ENCODE data around the gene BAZ1A.

BAZ1A gene

DNA sequence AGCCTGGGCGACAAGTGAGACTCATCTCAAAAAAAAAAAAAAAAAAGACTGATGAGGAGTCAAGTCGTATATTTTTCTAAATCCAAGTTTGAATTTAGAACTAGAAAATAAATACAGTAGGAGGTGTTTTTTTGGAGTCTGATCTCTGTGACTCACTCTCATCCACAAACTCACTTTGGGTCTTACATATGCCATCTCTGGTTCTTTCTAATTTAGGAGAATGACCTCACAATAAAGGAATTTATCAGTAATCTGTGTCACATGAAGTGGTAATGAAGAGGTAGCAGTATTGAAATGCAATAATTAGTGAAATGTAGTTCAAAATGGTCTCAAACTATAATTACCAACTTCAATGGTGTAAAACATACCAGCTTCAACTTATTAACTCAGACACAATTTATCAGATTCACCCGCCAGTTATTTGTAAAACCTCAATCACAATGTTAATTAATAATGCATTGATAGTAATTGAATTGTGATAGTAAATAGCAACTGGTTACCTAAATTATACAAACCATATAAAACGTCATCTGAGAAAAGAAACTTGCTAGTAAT is 156.3 kb downstream of the BAZ1A start:
- DNase-seq (no peak), ATAC-seq (no peak)

DNA sequence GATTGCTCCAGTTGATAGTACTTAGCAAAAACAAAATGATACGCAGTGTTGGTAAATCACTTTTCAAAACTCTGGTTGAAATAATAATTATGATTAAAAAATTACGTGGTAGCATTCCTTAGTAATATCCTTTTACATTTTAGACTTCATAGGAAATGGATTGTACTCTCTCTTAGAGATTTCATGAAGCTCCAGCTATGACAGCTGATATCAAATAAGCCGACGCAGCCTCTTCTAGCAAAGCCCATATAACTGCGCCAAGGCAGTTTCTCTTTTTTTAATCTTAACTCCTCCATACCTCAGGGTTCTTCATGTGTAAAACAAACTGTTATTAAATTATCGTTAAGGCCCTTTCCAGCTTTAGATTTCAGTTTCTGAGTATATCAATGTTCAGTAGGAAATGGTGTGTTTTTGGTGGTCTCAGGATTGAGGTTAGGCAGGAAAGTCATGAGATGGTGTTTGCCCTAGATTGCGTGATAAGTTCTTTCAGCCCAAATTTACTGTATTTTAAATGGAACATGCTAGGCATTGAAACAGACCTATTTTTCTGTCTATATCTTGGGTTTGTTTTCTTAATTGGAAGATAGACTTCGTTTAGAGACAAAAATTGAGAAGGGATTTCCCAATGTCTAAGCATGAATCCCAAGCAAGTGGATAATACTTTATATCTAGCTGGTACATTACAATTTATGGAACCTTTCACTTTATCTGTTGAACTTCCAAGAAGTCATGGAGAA is 159.9 kb downstream of the BAZ1A start:
- DNase-seq (no peak), ATAC-seq (no peak)

DNA sequence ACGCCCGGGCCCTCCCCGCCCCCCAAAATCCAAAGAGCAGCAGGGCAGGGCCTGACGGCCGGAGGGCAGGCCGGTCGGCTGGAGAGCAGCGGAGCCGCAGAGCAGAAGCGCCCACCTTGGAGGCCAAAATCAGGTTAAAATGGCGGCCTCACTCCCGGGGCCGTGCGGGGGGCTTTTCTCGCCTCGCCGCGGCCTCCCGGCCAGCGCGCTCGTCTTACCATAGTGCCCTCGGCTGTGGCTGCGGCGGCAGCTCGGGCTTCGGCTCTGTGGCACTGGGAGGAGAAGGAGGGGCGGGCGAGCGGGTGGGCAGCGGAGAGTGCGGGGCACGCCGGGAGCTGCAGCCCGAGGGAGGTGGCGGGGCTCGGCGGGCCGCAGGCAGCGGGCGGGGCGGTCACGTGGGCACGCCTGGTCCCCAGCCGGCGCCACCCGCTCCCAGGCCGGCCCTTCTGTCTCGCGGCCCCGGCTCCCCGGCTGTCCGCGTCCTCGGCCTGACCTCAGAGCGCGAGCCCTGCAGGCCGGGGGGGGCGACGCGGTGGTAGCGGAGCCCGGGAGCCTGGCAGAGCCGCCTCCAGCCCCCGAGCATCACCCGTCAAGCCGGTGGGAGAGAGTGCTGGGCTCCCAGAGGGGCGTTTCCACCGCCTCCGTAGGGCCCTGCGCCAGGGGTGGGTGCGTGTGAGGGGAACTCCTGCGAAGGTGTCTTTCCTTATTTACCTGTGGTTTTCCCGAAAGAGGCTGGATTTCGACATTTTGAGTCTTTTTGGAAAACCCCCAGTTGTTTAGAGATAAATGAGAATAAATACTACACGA is 160.6 kb downstream of the BAZ1A start, which contains the start of gene CFL2:
TSS of gene CFL2 (minus strand) at position 274 of the 807 bp plus-strand sequence. CDS start at position 221, 53 bp downstream.
- DNase-seq (peak; percentile 75), ATAC-seq (peak; percentile 94)

DNA sequence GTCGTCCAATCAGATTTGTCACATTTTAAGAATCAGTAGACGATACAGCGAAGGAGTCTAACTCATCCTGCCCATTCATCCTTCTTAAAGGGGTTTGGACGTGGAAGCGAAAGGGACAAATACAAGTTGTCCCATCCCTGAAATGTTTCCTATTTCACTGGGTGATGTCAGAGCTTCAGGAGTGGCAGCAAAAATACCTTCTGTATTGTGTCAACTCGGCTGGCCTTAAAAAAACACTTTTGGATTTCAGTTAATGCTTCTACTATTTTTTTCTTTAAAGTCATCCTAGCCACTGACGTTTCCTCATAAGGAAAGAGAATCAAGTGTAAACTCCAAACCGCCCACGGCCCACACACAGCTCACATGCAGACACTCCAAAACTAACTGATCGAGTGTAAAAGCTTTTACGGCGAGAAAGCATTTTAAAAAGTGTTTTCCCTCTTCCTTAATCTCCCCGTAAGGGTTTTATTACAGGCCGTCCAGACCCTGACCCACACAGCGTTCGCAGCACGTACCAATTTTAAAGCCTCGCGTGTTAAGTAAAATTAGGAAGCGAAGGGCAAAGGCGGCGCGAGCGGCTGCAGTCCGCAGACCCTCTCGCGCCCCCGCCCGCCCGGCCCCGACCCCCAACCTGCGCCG is 161.4 kb downstream of the BAZ1A start:
- ATAC-seq (peak; percentile 3), DNase-seq (peak; percentile 37)

DNA sequence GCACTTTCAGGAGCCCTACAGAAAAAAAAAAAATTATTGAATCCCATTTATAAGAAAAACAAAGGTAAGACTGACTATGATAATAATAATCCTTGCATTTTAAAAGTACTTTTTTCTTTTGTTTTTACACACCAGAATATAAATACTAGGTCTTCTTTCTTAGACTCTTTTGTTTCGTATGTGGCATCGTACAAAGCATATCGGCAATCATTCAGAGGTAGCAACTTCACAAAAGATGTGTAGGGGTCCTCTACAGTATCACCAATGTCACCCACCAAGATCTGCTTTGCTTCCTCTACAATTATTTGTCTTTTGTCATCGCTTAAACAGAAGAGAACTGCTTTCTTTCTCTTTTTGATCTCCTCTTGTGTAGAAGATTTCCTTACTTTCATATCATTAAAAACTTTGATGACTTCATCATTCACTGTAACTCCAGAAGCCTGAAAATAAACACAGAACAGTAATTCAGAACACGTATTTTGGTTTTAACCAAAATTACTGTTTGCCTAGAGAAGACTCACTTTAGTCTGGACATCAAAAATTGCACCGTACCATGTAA is 162.0 kb downstream of the BAZ1A start:
- ATAC-seq (no peak), DNase-seq (no peak)

DNA sequence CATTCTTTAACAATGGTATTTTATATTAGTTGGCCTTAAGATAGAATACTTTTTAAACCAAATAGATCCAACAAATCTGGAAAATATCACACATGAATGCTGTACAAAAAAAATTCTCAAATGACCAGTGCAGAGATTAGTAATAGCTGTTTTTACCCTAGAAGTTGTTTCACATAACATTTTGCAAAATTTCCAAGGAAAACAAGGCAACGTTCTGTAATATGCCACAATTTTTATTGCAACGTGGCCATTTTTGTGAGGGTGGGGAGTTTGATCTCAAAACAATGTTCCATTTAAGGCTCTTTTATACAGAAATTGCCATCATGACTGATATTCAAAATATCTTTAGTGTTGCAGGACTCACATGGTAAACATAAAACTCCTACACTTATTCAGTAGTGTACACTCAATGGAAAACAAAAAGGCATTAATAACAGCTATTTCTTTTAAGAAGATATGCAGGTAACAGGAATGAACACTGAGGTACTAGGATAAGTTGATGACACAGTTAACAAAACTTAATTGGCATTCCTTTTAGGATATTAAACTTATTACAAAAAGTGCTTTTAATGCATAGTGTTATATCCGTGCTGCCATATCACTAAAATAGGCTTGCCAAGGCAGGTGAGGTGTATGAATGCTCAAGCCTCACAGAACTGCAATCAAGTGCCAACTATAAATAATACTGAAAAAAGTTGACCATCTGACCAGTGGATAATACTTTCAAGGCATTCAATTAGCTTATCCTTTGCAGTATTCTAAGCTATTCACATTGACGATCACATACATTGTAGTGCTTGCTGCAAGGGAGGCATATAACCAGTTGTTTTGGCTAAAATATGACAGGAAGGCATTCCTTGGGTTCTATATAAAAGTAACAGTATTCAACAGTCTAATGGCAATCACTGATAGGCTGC is 163.1 kb downstream of the BAZ1A start:
- DNase-seq (no peak), ATAC-seq (no peak)

DNA sequence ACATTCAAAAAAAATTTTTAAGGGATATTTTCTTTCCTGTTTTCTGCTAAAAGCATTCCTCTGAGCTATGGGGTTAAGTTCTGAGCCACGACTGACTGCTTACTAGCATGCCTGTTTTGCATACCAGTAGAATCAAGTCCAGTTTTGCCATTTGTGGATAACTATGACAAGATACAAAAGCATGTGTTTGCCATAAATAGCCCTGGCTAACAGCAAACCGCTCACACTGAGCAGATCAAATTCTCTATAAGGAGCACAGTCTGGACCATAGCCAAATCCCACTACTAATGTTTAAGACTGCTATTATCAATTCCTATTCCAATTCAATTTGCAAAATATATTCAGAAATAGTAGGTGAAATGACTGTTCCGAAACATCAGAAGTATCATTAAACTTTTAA is 164.0 kb downstream of the BAZ1A start:
- ATAC-seq (no peak), DNase-seq (no peak)

DNA sequence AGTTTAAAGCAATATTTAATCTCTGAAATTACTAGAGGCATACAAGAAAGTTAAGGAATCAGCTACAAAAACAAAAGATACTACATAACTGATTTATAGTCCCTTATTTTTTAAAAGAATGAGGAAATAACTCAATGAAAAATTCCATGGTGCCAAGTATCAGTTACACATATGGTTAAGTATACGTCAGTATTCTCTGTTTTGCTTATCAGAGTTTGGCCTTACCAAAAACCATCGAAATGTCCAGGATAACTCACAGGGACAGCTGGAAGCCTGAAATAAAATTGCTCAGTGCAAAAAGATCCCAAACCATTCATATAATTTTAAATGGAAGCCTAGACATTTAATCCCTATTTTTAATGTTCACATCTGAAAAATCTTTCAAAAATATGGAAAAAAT is 164.4 kb downstream of the BAZ1A start:
- no peak for DNase-seq

DNA sequence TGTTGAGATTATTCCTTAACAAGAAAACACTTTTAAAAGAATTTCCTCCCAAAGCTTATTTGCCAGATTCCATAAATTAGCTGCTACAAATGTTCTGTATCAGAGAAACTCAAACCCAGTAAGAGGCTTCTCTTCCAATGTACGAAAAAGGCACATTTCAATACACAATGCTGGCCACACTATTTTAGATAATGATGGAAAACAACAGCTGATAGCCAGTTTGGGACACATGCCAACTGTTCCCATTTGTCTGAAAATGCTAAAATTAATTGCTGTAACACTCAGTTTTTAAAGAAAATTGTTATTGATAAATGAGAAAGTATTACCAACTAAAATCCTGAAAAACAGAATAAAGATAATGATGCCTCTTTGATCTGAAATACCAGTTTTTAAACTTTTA is 165.2 kb downstream of the BAZ1A start:
- ATAC-seq (no peak), DNase-seq (no peak)

More for the DNA sequence above, 164.4 kb downstream of the BAZ1A start:
- ATAC-seq = no peak

DNA sequence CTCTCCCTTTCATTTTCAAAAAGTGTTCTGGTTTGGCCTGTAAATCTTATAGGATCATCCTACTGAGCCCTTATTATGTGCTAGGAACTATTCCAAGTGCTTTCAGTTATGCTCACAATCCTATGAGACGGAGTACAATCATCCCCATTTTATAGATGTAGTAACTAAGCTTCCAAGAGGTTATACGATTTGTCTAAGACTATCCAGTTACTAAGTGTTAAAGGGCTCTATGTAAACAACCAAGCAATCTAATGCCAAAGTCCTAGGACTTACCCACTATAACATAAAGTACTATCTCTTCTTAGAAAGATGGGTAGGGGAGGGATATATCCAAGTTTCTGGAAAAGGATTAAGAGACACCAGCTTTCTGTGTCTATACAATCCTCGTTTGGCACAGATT is 167.4 kb downstream of the BAZ1A start:
- DNase-seq = no peak
- no peak for ATAC-seq
